Upper lobe of right lung (tissue), 1 donor: ENCODE measurements around the gene TEKT5. TPM values are rescaled to one million over a fixed set of nuclear protein-coding genes. Genes with fewer than 3 reads are reported as not detected.
A peak's percentile ranks its signal among the peaks of the same experiment; 100 is the strongest.
"Not testable (repeated sequence)": the region's sequence is repeated elsewhere in the genome, so short reads cannot be mapped to it uniquely, and the experiment has no call there.

Source experiments
- ATAC-seq: fragments of 200-7000 bp; cut with Tn5 transposase; one replicate; pipeline ENCODE4 v1.9.1; 2020; ENCODE audit warnings: mild to moderate bottlenecking, moderate library complexity
- DNase-seq: peaks from one replicate; pipeline ENCODE4 v3.0.0-alpha.2; 2020
- H3K27ac ChIP-seq: fragments of 200-600 bp; one replicate; pipeline ENCODE4 v1.8.0; 2022
- H3K27me3 ChIP-seq: fragments of 200-600 bp; one replicate; pipeline ENCODE4 v1.8.0; 2022; ENCODE audit warnings: mild to moderate bottlenecking
- H3K36me3 ChIP-seq: fragments of 200-600 bp; one replicate; pipeline ENCODE4 v1.8.0; 2022
- H3K4me1 ChIP-seq: fragments of 200-600 bp; one replicate; pipeline ENCODE4 v1.8.0; 2022
- H3K4me3 ChIP-seq: fragments of 200-600 bp; one replicate; pipeline ENCODE4 v1.8.0; 2022; ENCODE audit warnings: mild to moderate bottlenecking
- H3K9me3 ChIP-seq: fragments of 200-600 bp; one replicate; pipeline ENCODE4 v1.8.0; 2022
- CTCF ChIP-seq: fragments of 200-600 bp; IDR thresholded peaks from one replicate; pipeline ENCODE4 v1.8.0; 2022; ENCODE audit warnings: antibody characterized with exemption
- intact Hi-C: fragments of 100-400 bp; cut with DNase I; formaldehyde crosslinking; loops from one replicate; pipeline ENCODE4 v1.11.0; 2022
- long read RNA-seq: library from polyadenylated mRNA; unstranded; transcript quantifications from one replicate; pipeline ENCODE4 v2.0.0, GENCODE V29; 2021
- total RNA-seq: library from RNA; stranded (reverse); fragmentation: NEBNext Ultra II Directional; extraction: Animal tissue kit (Norgen Biotek cat#: 25700); gene quantifications from one replicate; pipeline ENCODE4 v1.2.1, GENCODE V29; 2021
- donor health status: DM: no; HTN: yes; CAD: no; lungs with severe emphysema.

The TEKT5 gene
- total RNA-seq, result not detected
- long read RNA-seq, result 0 reads

- no peak for TF ChIP-seq CTCF
- no peaks in the 10 kb centered on the region for H3K36me3 ChIP-seq
- H3K4me1 ChIP-seq, result no peaks in the 10 kb centered on the region
- ATAC-seq (no peak), DNase-seq (no peak)
- no peak within 1 kb of the TSS for H3K4me3 ChIP-seq
- no peak within 1 kb of the TSS for H3K27ac ChIP-seq
- H3K27me3 ChIP-seq, result no peaks in the 10 kb centered on the region
- intact Hi-C loops, result no loop called here
- H3K9me3 ChIP-seq, result no peaks in the 10 kb centered on the region
Measured at GRCh38 chr16:10694830-10695229, at the start of gene TEKT5. TEKT5 (minus strand) TSS chr16:10694930; CDS start chr16:10694873, 57 bp downstream.

- peak; percentile 99 for ATAC-seq
- DNase-seq, result peak; percentile 100
- H3K36me3 ChIP-seq, result peaks cover 18% of the 10 kb centered on the region
- H3K4me3 ChIP-seq, result peak within 1 kb of the TSS; percentile 60
- peak within 1 kb of the TSS; percentile 97 for H3K27ac ChIP-seq
- TF ChIP-seq CTCF, result no peak
- no peaks in the 10 kb centered on the region for H3K9me3 ChIP-seq
- intact Hi-C loops, result loop anchor here (10.0 kb wide), 1 partner anchor 181 kb away; no protein-coding TSS in a partner anchor
- no peaks in the 10 kb centered on the region for H3K27me3 ChIP-seq
- H3K4me1 ChIP-seq, result peaks cover 26% of the 10 kb centered on the region
Measured at GRCh38 chr16:10743610-10744369, 49.1 kb upstream of the TEKT5 start, which contains the start of gene NUBP1. NUBP1 (plus strand) TSS chr16:10743842; CDS start chr16:10743864, 22 bp downstream.

DNA sequence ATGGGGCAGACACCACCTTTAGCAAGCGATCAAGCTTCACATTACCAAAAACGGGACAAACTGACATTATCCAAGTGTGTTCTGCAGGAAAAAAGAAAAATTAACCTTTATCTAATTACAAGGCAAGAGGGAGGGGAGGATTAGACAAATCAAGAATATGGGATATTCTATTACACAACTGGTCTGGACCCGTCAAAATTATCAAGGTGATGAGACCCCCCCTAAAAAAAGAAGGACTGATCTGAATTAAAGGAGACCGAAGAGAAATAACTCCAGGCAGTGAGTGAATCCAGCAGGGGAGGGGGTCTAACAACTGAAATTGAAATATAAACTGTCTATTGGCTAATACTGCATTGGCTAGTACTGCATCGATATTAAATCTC lies 48.5 kb upstream of the TEKT5 start:
- DNase-seq, result no peak
- intact Hi-C loops, result loop anchor here (10.0 kb wide), 1 partner anchor 182 kb away; no protein-coding TSS in a partner anchor
- H3K4me3 ChIP-seq, result peak overlapping the region; percentile 60
- peak overlapping the region; percentile 97 for H3K27ac ChIP-seq
- TF ChIP-seq CTCF, result no peak
- H3K9me3 ChIP-seq, result no peaks in the 10 kb centered on the region
- no peak for ATAC-seq
- peaks cover 32% of the 10 kb centered on the region for H3K4me1 ChIP-seq
- no peaks in the 10 kb centered on the region for H3K27me3 ChIP-seq
- peaks cover 12% of the 10 kb centered on the region for H3K36me3 ChIP-seq

GRCh38 chr16:10741844-10742243 lies 47.1 kb upstream of the TEKT5 start:
- ATAC-seq, result no peak

GRCh38 chr16:10741249-10741648 lies 46.5 kb upstream of the TEKT5 start:
- not testable (repeated sequence) for DNase-seq, H3K27ac ChIP-seq, H3K4me3 ChIP-seq, H3K36me3 ChIP-seq, H3K27me3 ChIP-seq, ATAC-seq, H3K9me3 ChIP-seq
- peaks cover 43% of the 10 kb centered on the region for H3K4me1 ChIP-seq
- intact Hi-C loops, result loop anchor here (10.0 kb wide), 1 partner anchor 184 kb away; no protein-coding TSS in a partner anchor

More at GRCh38 chr16:10741844-10742243, 47.1 kb upstream of the TEKT5 start:
- peaks cover 44% of the 10 kb centered on the region for H3K4me1 ChIP-seq
- H3K4me3 ChIP-seq, result no peak overlapping the region
- H3K36me3 ChIP-seq, result no peaks in the 10 kb centered on the region
- no peaks in the 10 kb centered on the region for H3K9me3 ChIP-seq
- no peaks in the 10 kb centered on the region for H3K27me3 ChIP-seq
- TF ChIP-seq CTCF, result no peak
- intact Hi-C loops, result loop anchor here (10.0 kb wide), 1 partner anchor 183 kb away; no protein-coding TSS in a partner anchor
- no peak for DNase-seq
- H3K27ac ChIP-seq, result no peak overlapping the region

GRCh38 chr16:10740845-10741208 lies 46.1 kb upstream of the TEKT5 start:
- intact Hi-C loops, result loop anchor here (10.0 kb wide), 1 partner anchor 184 kb away; no protein-coding TSS in a partner anchor
- Histone ChIP-seq H3K4me1 (peaks cover 38% of the 10 kb centered on the region), H3K9me3 (no peaks in the 10 kb centered on the region), H3K36me3 (no peaks in the 10 kb centered on the region), H3K27me3 (no peaks in the 10 kb centered on the region), H3K27ac (no peak overlapping the region), H3K4me3 (no peak overlapping the region)
- DNase-seq, result no peak
- no peak for TF ChIP-seq CTCF
- no peak for ATAC-seq
